ENCODE measurements around the gene MAP3K2. TPM values are rescaled to one million over a fixed set of nuclear protein-coding genes. Genes with fewer than 3 reads are reported as not detected.

MAP3K2 gene
- total and polyA plus RNA-seq, 11 donors, result 4.0 to 37.6 (median 22.1) TPM

DNA sequence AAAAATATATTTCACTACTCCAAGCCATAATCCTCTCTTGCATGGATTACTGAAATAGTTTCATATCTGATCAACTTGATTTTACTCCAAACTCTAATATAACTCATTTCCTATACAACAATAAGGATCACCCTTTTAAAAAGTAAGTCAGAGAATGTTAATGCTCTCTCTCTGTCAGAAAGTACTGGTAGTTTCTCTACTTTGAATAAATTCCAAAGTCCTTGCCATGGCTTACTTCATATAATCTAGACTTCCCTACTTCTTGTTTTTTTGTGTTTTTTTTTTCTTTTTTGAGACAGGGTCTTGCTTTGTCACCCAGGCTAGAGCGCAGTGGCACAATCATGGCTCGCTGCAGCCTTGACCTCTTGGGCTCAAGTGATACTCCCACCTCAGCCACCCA is 36.2 kb downstream of the MAP3K2 start:
- no peaks in the 10 kb centered on the region for H3K36me3 ChIP-seq
- H3K9me3 ChIP-seq, result no peaks in the 10 kb centered on the region
- intact Hi-C loops (cut with DNase I), result loop anchor here in 1 of 10 donors (10.0 kb wide), 1 partner anchor 63 kb away; the partner anchor contains the start of gene PROC
- H3K27me3 ChIP-seq, result no peaks in the 10 kb centered on the region
- no peak for DNase-seq
- TF ChIP-seq, protein P1, sequence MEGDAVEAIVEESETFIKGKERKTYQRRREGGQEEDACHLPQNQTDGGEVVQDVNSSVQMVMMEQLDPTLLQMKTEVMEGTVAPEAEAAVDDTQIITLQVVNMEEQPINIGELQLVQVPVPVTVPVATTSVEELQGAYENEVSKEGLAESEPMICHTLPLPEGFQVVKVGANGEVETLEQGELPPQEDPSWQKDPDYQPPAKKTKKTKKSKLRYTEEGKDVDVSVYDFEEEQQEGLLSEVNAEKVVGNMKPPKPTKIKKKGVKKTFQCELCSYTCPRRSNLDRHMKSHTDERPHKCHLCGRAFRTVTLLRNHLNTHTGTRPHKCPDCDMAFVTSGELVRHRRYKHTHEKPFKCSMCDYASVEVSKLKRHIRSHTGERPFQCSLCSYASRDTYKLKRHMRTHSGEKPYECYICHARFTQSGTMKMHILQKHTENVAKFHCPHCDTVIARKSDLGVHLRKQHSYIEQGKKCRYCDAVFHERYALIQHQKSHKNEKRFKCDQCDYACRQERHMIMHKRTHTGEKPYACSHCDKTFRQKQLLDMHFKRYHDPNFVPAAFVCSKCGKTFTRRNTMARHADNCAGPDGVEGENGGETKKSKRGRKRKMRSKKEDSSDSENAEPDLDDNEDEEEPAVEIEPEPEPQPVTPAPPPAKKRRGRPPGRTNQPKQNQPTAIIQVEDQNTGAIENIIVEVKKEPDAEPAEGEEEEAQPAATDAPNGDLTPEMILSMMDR (IDR thresholded peaks at IDR 0.05), result no peak
- TF ChIP-seq POLR2A (IDR thresholded peaks at IDR 0.05), result no peak
- H3K4me1 ChIP-seq, result peaks cover 0 to 55% (median 17%) of the 10 kb centered on the region in 12 donors
- no peak overlapping the region for H3K4me3 ChIP-seq
- 94 to 98% (median 95%) methylated on average over 2 of the region's 2 CpGs for WGBS, 4 donors
- no peak overlapping the region for H3K27ac ChIP-seq
- ATAC-seq, result no peak

DNA sequence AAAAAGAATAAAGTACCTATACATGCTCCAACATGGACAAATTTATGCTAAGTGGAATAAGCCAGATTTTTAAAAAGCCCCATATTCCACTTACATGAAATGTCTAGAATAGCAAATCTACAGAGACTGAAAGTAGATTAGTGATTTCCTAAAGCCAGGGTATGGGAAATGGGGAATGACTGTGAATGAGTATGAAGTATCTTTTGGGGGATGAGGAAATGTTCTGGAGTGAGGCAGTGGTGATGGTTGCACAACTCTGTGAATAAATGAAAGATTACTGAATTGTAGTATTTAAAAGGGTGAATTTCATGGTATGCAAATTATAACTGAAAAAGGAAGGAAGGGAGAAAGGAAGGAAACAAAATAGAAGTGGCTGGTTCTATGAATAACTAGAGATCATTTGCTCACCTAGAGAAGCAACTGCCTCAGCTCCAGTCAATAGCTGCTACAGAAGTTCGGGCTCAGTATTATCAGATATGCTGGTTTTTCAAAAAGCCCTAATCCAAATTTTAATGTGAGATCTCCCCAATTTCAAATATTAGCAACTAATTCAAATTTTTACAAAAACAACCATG is 39.3 kb downstream of the MAP3K2 start:
- H3K27me3 ChIP-seq, result no peaks in the 10 kb centered on the region
- ATAC-seq (peak in 2 of 4 donors; percentile 34 to 66), DNase-seq (no peak)
- peaks cover 0 to 2% (median 0%) of the 10 kb centered on the region in 9 donors for H3K36me3 ChIP-seq
- intact Hi-C loops (cut with DNase I), result no loop called here
- peak overlapping the region in 1 of 12 donors; percentile 10 for H3K27ac ChIP-seq
- peaks cover 0 to 2% (median 0%) of the 10 kb centered on the region in 12 donors for H3K9me3 ChIP-seq
- H3K4me1 ChIP-seq, result peaks cover 0 to 47% (median 10%) of the 10 kb centered on the region in 12 donors
- TF ChIP-seq POLR2A (IDR thresholded peaks at IDR 0.05), result no peak
- TF ChIP-seq, protein P1 (IDR thresholded peaks at IDR 0.05), result no peak
- no peak overlapping the region for H3K4me3 ChIP-seq
- WGBS, 4 donors, result 88 to 97% (median 92%) methylated on average over 1 of the region's 1 CpG

DNA sequence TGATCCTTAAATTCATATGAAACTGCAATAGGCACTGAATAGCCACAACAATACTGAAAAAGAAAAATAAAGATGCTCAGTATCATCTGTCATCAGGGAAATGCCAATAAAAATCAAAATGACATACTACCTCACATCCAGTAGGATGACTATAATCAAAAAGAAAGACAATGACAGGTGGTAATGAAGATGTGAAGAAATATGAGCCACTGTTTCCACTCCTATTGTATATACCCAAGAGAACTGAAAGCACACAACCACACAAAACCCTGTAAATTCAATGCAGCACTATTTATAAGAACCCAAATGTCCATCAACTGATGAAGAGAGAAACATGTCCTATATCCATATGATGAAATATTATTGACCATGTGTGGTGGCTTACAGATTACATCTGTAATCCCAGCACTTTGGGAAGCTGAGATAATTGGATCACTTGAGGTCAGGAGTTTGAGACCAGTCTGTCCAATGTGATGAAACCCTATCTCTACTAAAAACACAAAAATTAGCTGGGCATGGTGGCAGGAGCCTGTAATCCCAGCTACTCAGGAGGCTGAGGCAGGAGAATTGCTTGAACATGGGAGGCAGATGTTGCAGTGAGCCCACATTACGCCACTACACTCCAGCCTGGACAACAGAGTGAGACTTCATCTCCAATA is 39.9 kb downstream of the MAP3K2 start:
- TF ChIP-seq POLR2A (IDR thresholded peaks at IDR 0.05), result no peak
- TF ChIP-seq, protein P1 (IDR thresholded peaks at IDR 0.05), result no peak
- Histone ChIP-seq H3K27ac (peak overlapping the region in 1 of 12 donors; percentile 10), H3K9me3 (peaks cover 0 to 2% (median 0%) of the 10 kb centered on the region in 12 donors), H3K4me3 (no peak overlapping the region), H3K4me1 (peaks cover 0 to 47% (median 10%) of the 10 kb centered on the region in 12 donors), H3K27me3 (no peaks in the 10 kb centered on the region), H3K36me3 (peaks cover 0 to 7% (median 0%) of the 10 kb centered on the region in 9 donors)
- intact Hi-C loops (cut with DNase I), result no loop called here
- no peak for DNase-seq
- 96 to 100% (median 98%) methylated on average over 1 of the region's 1 CpG for WGBS, 4 donors
- no peak for ATAC-seq

DNA sequence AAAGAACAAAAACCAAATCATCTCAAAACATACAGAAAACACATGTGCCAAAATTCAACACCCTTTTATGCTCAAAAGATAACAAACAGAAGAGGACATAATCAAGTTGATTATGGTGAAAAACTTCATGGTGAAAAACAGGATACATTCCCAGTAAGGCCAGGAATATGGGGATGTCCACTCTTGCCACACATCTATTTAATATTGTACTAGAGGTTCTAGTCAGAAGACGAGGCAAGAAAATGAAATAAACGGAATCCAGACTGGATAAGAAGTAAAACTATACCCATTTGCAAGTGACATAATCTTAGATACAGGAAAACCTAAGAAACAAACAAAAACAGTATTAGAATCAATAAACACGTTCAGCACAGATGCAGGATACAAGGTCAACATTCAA is 40.8 kb downstream of the MAP3K2 start:
- intact Hi-C loops (cut with DNase I), result no loop called here
- 83 to 95% (median 86%) methylated on average over 3 of the region's 3 CpGs for WGBS, 4 donors
- H3K27ac ChIP-seq, result no peak overlapping the region
- peaks cover 0 to 46% (median 8%) of the 10 kb centered on the region in 12 donors for H3K4me1 ChIP-seq
- H3K36me3 ChIP-seq, result peaks cover 0 to 14% (median 0%) of the 10 kb centered on the region in 9 donors
- H3K9me3 ChIP-seq, result peaks cover 0 to 2% (median 0%) of the 10 kb centered on the region in 12 donors
- H3K27me3 ChIP-seq, result no peaks in the 10 kb centered on the region
- no peak for TF ChIP-seq POLR2A (IDR thresholded peaks at IDR 0.05)
- TF ChIP-seq, protein P1 (IDR thresholded peaks at IDR 0.05), result no peak
- DNase-seq, result no peak
- no peak for ATAC-seq
- no peak overlapping the region for H3K4me3 ChIP-seq
